GM12878 (cell line): ENCODE data around the gene TPRX1. TPM values are rescaled to one million over a fixed set of nuclear protein-coding genes. Genes with fewer than 3 reads are reported as not detected.

Source experiments
- ATAC-seq: fragments of 200-7000 bp; cut with Tn5 transposase; 3 replicates; pipeline ENCODE4 v1.9.1; 2020; ENCODE audit warnings: mild to moderate bottlenecking, moderate library complexity
- BruUV-seq: library from RNA; stranded (reverse); fragments of 400-500 nt; replicated peaks from 2 replicates; lab custom pipeline; 2021; lab: Mats Ljungman, UMichigan
- CTCF ChIA-PET: fragments of 300-600 bp; sonication (Branson Sonifier 250); formaldehyde crosslinking; extraction: SDS; loops from one replicate; lab custom pipeline; 2021; ENCODE audit warnings: inconsistent platforms; lab: Yijun Ruan, JAX
- POLR2A ChIA-PET: fragments of 350-600 bp; formaldehyde crosslinking; extraction: SDS; loops from one replicate; lab custom pipeline; 2021; ENCODE audit warnings: inconsistent platforms; lab: Charles Lee
- RAD21 ChIA-PET: fragments of 300-600 bp; sonication (Branson Sonifier 250); formaldehyde crosslinking; loops from one replicate; lab custom pipeline; 2023; ENCODE audit warnings: antibody characterized with exemption; ENCODE audit not compliant: unreplicated experiment; lab: Charles Lee
- SMC1A ChIA-PET: fragments of 300-600 bp; sonication (Branson Sonifier 250); formaldehyde crosslinking; loops from one replicate; lab custom pipeline; 2023; ENCODE audit not compliant: unreplicated experiment, uncharacterized antibody; lab: Charles Lee
- DNase-seq: peaks from one replicate; pipeline ENCODE4 v3.0.0-alpha.2; 2011; ENCODE audit warnings: low read depth, low spot score
- FAIRE-seq: peaks from 3 replicates; lab custom pipeline; 2011; peaks lifted over from hg19 to GRCh38; lab: Jason Lieb, UNC
- H2AFZ ChIP-seq: 2 replicates; pipeline ENCODE4 v1.6.0; 2011; ENCODE audit warnings: low read depth, low read length, control low read depth; ENCODE audit not compliant: control insufficient read depth
- H3K27ac ChIP-seq: 2 replicates; pipeline ENCODE4 v1.5.1; 2011; ENCODE audit warnings: control low read depth; ENCODE audit not compliant: control insufficient read depth, insufficient read depth
- H3K27me3 ChIP-seq, 2 experiments: replicated peaks in 1 of 2; 2 replicates each; pipeline versions ENCODE4 v1.6.0 to v1.6.1; 2011; ENCODE audit warnings: low read length in 1 of 2; ENCODE audit not compliant: control insufficient read depth in 2 of 2, insufficient read depth in 2 of 2
- H3K36me3 ChIP-seq, 2 experiments: 2 replicates each; pipeline ENCODE4 v1.5.1; 2011; ENCODE audit warnings: low read length in 1 of 2; ENCODE audit not compliant: control insufficient read depth in 2 of 2, insufficient read depth in 2 of 2
- H3K4me1 ChIP-seq: 2 replicates; pipeline ENCODE4 v1.6.1; 2011; ENCODE audit warnings: mild to moderate bottlenecking, low read length, moderate library complexity, mixed read lengths; ENCODE audit not compliant: control insufficient read depth, insufficient read depth
- H3K4me2 ChIP-seq: 2 replicates; pipeline ENCODE4 v1.6.0; 2011; ENCODE audit warnings: control low read depth; ENCODE audit not compliant: control insufficient read depth, insufficient read depth
- H3K4me3 ChIP-seq: fragments of 200-600 bp; sonication (generic); 2 replicates; pipeline ENCODE4 v1.5.1; 2016
- H3K79me2 ChIP-seq: 2 replicates; pipeline ENCODE4 v1.6.0; 2011; ENCODE audit warnings: low read length; ENCODE audit not compliant: control insufficient read depth, insufficient read depth
- H3K9ac ChIP-seq: 2 replicates; pipeline ENCODE4 v1.8.0; 2011; ENCODE audit warnings: low read length, control low read depth, mixed read lengths; ENCODE audit not compliant: control insufficient read depth, insufficient read depth
- H3K9me3 ChIP-seq: replicated peaks from 3 replicates; pipeline ENCODE4 v1.5.1; 2011; ENCODE audit warnings: mild to moderate bottlenecking, low read length; ENCODE audit not compliant: control insufficient read depth, insufficient read depth
- H4K20me1 ChIP-seq: 2 replicates; pipeline ENCODE4 v1.6.0; 2011; ENCODE audit not compliant: control insufficient read depth, insufficient read depth
- BCL3 ChIP-seq: IDR thresholded peaks from 2 replicates; pipeline ENCODE4 v1.6.1; 2011; ENCODE audit warnings: borderline replicate concordance, low read depth, mild to moderate bottlenecking, moderate library complexity, low read length; ENCODE audit not compliant: insufficient read depth, poor library complexity, severe bottlenecking
- HCFC1 ChIP-seq: fragments of 150-350 bp; IDR thresholded peaks from 2 replicates; pipeline ENCODE4 v1.6.1; 2014; ENCODE audit warnings: low read length
- PBX3 ChIP-seq: IDR thresholded peaks from 2 replicates; pipeline ENCODE4 v1.6.1; 2011; ENCODE audit warnings: mild to moderate bottlenecking, low read depth, low read length, moderate library complexity; ENCODE audit not compliant: insufficient replicate concordance
- RBBP5 ChIP-seq: fragments of 200-600 bp; sonication (generic); conservative IDR thresholded peaks from 2 replicates; pipeline ENCODE4 v1.6.1; 2016
- SIN3A ChIP-seq: IDR thresholded peaks from 2 replicates; pipeline ENCODE4 v1.6.1; 2012; ENCODE audit warnings: low read depth, low read length, improper control_type of control experiment
- SP1 ChIP-seq: IDR thresholded peaks from one replicate; pipeline ENCODE4 v1.6.1; 2011; ENCODE audit warnings: low read depth, low read length
- SREBF2 ChIP-seq: IDR thresholded peaks from 2 replicates; pipeline ENCODE4 v1.6.1; 2012; ENCODE audit warnings: mild to moderate bottlenecking, low read length
- STAT1 ChIP-seq: fragments of 450-650 bp; conservative IDR thresholded peaks from 2 replicates; pipeline ENCODE4 v1.6.1; 2014; ENCODE audit warnings: antibody characterized with exemption, mild to moderate bottlenecking
- ZNF384 ChIP-seq: IDR thresholded peaks from 2 replicates; pipeline ENCODE4 v1.6.1; 2012; ENCODE audit warnings: low read depth, mild to moderate bottlenecking, low read length, improper control_type of control experiment, borderline replicate concordance
- WGBS: methylation state at CpG from one replicate; pipeline ENCODE4 v1.1.6; 2016; ENCODE audit warnings: low lambda C conversion rate; ENCODE audit not compliant: insufficient replicate concordance, insufficient coverage; ENCODE audit errors: missing lambda C conversion rate; 5-methylcytosine and 5-hydroxymethylcytosine counted together
- in situ Hi-C: fragments of 300-500 bp; cut with MboI; formaldehyde crosslinking; loops from 9 replicates; pipeline ENCODE4 v1.14.3; 2018; ENCODE audit warnings: mixed read lengths
- intact Hi-C: fragments of 100-400 bp; cut with micrococcal nuclease; formaldehyde crosslinking; loops from one replicate; pipeline ENCODE4 v1.14.2; 2022; ENCODE audit not compliant: unreplicated experiment
- polyA plus RNA-seq, 11 experiments: library from polyadenylated mRNA; depleted of rRNA in 4 of 11; unstranded in 6 of 11; stranded (reverse) in 5 of 11; fragments of >200 nt; fragmentation: Nextera tagmentation in 4 of 11; fragmentation: Illumina TruSeq in 1 of 11; extraction: Ambion mirVana in 4 of 11; extraction: Trizol in 1 of 11; gene quantifications; 1 replicate in 1 of 11; 2 replicates in 10 of 11; pipeline versions ENCODE4 v1.2.1 to v1.2.3, GENCODE V29; 2011 to 2016; ENCODE audit warnings: inconsistent platforms in 2 of 11, missing spikeins in 2 of 11, low read depth in 1 of 11
- total RNA-seq, 4 experiments: library from RNA; depleted of rRNA in 3 of 4; stranded (reverse); fragments of >200 nt in 3 of 4; fragmentation: Illumina TruSeq in 1 of 4; extraction: Trizol in 1 of 4; gene quantifications; 2 replicates each; pipeline versions ENCODE4 v1.2.1 to v1.2.3, GENCODE V29; 2013 to 2021

TPRX1 gene
- total and polyA plus RNA-seq, 10 of the 15 experiments (the other 5 are each of a cell fraction or from before 2014, with no cell fraction given), result not detected

- Histone ChIP-seq H3K4me3 (no peak overlapping the region), H3K27me3 (no peaks in the 10 kb centered on the region), H3K27ac (no peak overlapping the region), H3K4me1 (peaks cover 3% of the 10 kb centered on the region; the same call in 1 of the 2 replicates), H4K20me1 (no peaks in the 10 kb centered on the region), H3K79me2 (peaks cover 4% of the 10 kb centered on the region; the same call in 1 of the 2 replicates), H3K9ac (no peak overlapping the region), H2AFZ (no peak overlapping the region), H3K9me3 (no peaks in the 10 kb centered on the region; the same call in 2 of the 3 replicates), H3K4me2 (no peak overlapping the region), H3K36me3 (peaks cover 32 to 56% of the 10 kb centered on the region in 2 experiments)
- ChIA-PET POLR2A (no interaction called here), RAD21 (no interaction called here), SMC1A (no interaction called here), CTCF (interaction anchor here (0.6 kb wide), 1 partner anchor 337 kb away, joined by 3 read pairs; no protein-coding TSS in a partner anchor)
- TF ChIP-seq STAT1 (no peak), SIN3A (no peak), RBBP5 (no peak), SREBF2 (no peak), ZNF384 (no peak), SP1 (no peak), HCFC1 (no peak), BCL3 (no peak), PBX3 (no peak)
- in situ Hi-C loops, result no loop called here
- DNase-seq (no peak), FAIRE-seq (no peak), ATAC-seq (no peak)
- BruUV-seq, result no TSS peak
- 98% methylated on average over 33 of the region's 37 CpGs for WGBS
- intact Hi-C loops, result no loop called here
These were observed 49.9 kb downstream of the TPRX1 start for GRCh38 chr19:47754206-47755064.
